ENCODE results near the gene ZNF584. TPM values are rescaled to one million over a fixed set of nuclear protein-coding genes. Genes with fewer than 3 reads are reported as not detected.
A peak's percentile ranks its signal among the peaks of the same experiment; 100 is the strongest.
"Not testable (repeated sequence)": the region's sequence is repeated elsewhere in the genome, so short reads cannot be mapped to it uniquely, and the experiment has no call there.

ZNF584 gene
- total and polyA plus RNA-seq, 8 donors = 4.1 to 8.5 (median 5.1) TPM

DNA sequence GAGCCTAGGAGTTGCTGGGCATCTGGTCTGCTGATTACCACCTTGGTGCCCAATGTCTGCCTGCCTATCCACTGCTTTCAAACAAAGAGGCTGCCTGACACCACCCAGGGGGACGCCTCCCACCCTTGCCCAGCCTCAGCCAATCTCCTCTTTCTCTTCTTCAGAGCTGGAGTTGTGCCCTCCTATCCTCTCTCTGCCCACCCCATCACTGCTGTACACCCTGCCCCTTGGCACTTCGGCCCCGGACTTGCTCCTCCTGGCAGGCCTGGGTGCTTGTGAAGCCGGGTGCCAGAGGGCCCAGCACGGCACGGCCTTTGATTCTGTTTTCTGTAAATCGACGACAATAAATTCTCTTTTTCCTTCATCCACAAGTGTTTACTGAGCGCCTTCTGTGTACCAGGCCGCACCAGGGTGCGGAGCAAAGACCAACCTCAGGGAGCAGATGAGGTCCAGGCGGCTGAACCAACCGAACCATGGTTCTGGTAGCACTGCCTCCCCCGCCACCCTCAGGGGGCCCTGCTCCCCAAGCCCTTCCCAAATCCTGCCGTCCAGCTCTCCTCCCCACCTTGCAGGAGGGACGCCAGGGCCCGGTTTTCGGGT, 8.0 kb upstream of the ZNF584 start:
- TF ChIP-seq, protein P1, sequence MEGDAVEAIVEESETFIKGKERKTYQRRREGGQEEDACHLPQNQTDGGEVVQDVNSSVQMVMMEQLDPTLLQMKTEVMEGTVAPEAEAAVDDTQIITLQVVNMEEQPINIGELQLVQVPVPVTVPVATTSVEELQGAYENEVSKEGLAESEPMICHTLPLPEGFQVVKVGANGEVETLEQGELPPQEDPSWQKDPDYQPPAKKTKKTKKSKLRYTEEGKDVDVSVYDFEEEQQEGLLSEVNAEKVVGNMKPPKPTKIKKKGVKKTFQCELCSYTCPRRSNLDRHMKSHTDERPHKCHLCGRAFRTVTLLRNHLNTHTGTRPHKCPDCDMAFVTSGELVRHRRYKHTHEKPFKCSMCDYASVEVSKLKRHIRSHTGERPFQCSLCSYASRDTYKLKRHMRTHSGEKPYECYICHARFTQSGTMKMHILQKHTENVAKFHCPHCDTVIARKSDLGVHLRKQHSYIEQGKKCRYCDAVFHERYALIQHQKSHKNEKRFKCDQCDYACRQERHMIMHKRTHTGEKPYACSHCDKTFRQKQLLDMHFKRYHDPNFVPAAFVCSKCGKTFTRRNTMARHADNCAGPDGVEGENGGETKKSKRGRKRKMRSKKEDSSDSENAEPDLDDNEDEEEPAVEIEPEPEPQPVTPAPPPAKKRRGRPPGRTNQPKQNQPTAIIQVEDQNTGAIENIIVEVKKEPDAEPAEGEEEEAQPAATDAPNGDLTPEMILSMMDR (IDR thresholded peaks at IDR 0.05) = no peak
- H3K4me3 ChIP-seq = peak overlapping the region; percentile 20 to 50 (median 36)
- intact Hi-C loops (cut with DNase I) = no loop called here
- H3K27ac ChIP-seq = no peak overlapping the region
- no peaks in the 10 kb centered on the region for H3K36me3 ChIP-seq
- 43 to 52% methylated on average over 18 of the region's 18 CpGs for WGBS, 2 donors
- no peaks in the 10 kb centered on the region for H3K9me3 ChIP-seq
- no peak for FAIRE-seq
- peaks cover 0 to 8% (median 8%) of the 10 kb centered on the region in 3 donors for H3K4me1 ChIP-seq
- no peak for ATAC-seq
- H3K27me3 ChIP-seq = no peaks in the 10 kb centered on the region
- peak in 1 of 6 donors; percentile 32 for DNase-seq

DNA sequence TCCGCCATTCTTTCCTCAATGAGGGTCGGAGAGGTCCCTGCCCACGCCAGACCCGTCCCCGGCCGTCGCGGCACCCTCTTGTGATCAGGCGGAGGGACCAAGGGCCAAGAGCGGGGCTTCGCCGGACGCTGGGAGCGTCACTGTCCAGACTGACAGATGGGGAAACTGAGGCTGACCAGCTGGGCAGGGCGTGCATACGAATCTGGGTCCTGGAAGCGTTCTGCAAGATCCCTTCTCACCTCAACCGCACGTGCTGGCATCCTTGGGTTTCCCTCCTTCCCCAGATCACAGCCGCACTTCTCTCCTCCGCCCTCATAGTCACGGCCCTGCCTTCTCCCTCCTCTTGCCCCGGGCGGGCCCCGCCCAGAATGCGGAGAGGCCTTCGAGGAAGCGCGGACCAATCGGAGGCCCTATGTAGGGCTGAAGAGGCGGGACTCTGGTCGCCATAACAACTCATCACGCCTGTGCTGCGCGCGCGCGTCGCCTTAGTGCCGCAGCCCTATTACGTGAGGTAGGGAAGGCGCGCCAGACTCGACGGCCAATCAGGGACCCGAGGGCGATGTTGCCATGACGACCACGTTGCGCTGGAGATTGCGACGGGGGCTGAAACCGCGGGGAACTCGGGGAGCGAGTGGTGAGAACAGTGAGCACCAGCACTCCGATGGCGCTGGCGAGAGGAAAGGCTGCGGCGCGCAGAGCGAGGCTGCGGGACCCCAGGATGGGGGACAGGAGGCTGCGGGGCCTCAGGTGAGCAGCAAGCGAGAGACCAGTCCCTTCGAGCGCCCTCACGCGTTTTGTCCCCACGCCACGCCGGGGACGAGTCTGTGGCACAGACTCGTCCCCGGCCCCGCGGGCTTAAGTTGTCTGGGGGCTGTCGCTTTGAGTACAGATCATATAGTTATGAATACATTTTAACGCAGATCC, 7.3 kb upstream of the ZNF584 start:
- 2% methylated on average over 73 to 80 of the region's 80 CpGs for WGBS, 2 donors
- Histone ChIP-seq H3K27me3 (no peaks in the 10 kb centered on the region), H3K27ac (peak overlapping the region in 3 of 4 donors; percentile 55 to 66 (median 62)), H3K36me3 (no peaks in the 10 kb centered on the region), H3K4me3 (peak overlapping the region; percentile 31 to 50 (median 40)), H3K9me3 (no peaks in the 10 kb centered on the region), H3K4me1 (peaks cover 0 to 8% (median 8%) of the 10 kb centered on the region in 3 donors)
- FAIRE-seq = peak; percentile 91
- intact Hi-C loops (cut with DNase I) = no loop called here
- ATAC-seq = peak; percentile 97 to 99 (median 98)
- TF ChIP-seq, protein P1 (IDR thresholded peaks at IDR 0.05) = no peak
- peak; percentile 99 to 100 (median 100) for DNase-seq

DNA sequence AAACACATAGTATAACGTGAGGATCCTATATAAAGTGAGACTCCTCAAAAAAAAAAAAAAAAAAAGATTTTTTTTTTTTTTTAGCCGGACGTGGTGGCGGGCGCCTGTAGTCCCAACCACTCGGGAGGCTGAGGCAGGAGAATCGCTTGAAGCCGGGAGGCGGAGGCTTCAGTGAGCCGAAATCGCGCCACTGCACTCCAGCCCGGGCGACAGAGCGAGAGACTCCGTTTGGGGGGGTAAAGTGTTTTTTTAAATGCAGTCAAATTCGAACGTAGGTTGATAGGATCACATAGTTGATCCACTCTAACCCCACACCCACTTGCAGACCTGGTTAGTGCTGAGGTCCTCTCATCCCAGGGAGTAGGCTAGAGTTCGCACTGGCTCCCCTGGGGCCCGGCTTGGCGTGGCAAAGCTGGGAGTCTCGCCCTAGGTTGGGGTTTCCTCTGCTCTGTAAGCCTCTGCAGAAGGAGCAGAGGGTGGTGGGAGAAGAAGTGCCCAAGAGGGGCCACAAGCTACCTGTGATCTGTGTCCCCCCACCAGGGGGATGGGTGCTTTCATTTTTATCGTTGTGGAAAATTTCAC, 6.5 kb upstream of the ZNF584 start:
- H3K4me1 ChIP-seq = peaks cover 0 to 8% (median 8%) of the 10 kb centered on the region in 3 donors
- H3K4me3 ChIP-seq = peak overlapping the region in 3 of 4 donors; percentile 31 to 50 (median 48)
- 17 to 32% methylated on average over 23 of the region's 23 CpGs for WGBS, 2 donors
- no peaks in the 10 kb centered on the region for H3K9me3 ChIP-seq
- peak overlapping the region in 3 of 4 donors; percentile 55 to 66 (median 62) for H3K27ac ChIP-seq
- TF ChIP-seq, protein P1 (IDR thresholded peaks at IDR 0.05) = no peak
- DNase-seq = peak in 2 of 6 donors; percentile 28 to 55
- H3K27me3 ChIP-seq = no peaks in the 10 kb centered on the region
- no peak for ATAC-seq
- H3K36me3 ChIP-seq = no peaks in the 10 kb centered on the region
- intact Hi-C loops (cut with DNase I) = no loop called here
- no peak for FAIRE-seq

DNA sequence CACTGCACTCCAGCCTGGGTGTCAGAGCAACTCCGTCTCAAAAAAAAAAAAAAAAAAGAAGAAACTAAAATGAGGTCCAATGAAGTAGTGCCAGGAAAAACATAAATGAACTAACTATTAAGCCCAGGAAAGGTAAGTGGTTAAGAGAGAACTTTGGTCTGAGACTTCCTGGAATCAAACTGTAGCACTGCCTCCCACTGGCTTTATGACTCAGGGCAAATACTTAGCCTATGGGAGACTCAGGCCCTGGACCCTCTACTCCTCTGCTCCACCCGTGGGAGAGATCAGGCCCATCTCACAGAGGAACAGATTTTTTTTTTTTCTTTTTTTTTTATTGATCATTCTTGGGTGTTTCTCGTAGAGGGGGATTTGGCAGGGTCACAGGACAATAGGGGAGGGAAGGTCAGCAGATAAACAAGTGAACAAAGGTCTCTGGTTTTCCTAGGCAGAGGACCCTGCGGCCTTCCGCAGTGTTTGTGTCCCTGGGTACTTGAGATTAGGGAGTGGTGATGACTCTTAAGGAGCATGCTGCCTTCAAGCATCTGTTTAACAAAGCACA, 4.5 kb upstream of the ZNF584 start:
- ATAC-seq; intact Hi-C loops (cut with DNase I); H3K27ac ChIP-seq; H3K4me3 ChIP-seq; H3K27me3 ChIP-seq; H3K9me3 ChIP-seq; DNase-seq; FAIRE-seq; H3K36me3 ChIP-seq: not testable (repeated sequence)
- peaks cover 0 to 14% (median 8%) of the 10 kb centered on the region in 3 donors for H3K4me1 ChIP-seq
- WGBS, 2 donors = 69 to 79% methylated on average over 5 of the region's 5 CpGs
